ENCODE results near the gene NEDD1.

Gene NEDD1

GRCh38 chr12:96906498-96906848, 584 bp upstream of the NEDD1 start:
- DNase-seq, result no peak

GRCh38 chr12:96907671-96908422, 790 bp downstream of the NEDD1 start:
- DNase-seq, result no peak

- DNase-seq, result no peak
These were observed 1.3 kb downstream of the NEDD1 start for GRCh38 chr12:96908423-96908675.

DNA sequence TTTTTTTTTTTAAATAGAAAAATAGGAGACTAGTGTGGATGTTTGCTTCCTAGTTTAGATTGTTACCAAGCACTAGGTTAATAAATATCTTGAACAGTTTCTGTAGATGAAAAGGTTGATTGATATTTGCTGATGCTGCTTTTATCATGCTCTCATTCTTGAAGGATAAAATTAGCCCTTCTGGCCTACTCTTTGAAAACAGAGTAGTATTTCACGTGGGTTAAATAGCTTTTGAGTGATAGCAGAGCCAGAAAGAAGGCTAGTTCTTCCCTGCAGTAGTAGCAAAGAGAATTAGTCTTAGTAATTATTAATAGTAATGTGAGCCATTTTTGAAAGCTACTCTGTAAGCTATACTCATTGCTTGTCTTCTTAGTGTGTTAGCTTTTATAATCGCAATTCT, 5.2 kb downstream of the NEDD1 start:
- DNase-seq, result no peak

DNA sequence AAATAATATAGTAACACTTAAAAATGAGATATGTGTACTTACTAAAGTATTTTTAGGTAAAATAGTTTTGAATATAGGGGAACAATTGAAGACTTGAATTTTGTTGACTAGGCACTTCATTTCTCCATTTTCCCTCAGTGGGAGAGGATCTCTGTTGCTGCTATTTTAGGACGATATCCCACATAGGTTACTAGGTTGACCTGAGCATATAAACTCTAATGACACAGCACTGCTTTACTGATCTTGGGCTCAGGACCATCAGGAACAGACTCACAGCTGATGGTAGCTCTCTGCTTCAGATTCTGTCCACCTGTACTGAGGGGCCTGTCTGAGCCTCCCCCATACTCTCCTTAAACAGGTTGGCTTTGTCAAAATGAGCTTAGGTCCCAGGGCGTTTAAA, 5.9 kb downstream of the NEDD1 start:
- DNase-seq, result no peak

- DNase-seq, result no peak
These were observed 12.6 kb downstream of the NEDD1 start for GRCh38 chr12:96919510-96920210.

GRCh38 chr12:96948782-96949181, 41.7 kb downstream of the NEDD1 start:
- DNase-seq, result no peak

DNA sequence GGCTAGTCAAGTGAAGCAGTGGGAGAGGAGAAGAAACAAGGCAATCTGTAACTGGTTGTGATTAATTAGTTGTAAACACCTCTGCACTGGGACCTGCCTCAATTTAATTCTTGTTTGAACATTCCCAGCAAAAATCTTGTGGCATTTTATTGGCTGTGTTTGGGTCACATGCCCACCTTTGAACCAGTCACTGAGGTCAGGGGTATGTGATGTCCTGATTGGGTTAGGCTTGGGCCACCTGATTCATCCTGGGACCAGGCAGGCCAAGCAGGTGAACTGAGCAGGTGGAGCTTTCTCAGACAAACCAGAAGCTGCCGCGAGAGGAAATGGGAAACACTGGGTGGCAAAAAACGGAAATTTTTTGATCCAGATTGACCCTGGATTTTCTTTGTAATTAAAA, 72.5 kb downstream of the NEDD1 start:
- no peak for DNase-seq

DNA sequence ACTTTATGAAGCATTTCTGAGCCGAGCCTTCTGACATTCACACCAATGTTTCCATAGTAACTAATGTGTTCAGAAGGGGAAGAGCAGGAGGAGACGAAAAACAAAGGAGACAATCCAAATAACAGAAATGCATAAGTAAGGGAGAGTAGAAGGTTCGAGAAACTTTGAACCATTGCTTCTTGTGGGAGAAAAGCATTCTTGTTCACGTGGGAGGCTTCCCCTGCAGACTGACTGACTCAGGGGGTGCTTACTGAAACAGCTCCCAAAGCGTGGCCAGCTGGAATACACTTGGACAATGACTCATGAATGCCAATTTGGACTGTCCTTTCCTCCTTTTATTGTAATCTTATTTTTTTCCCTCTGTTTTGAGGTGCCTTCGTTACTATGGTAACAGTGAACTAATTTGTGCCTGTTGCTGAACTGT, 73.9 kb downstream of the NEDD1 start:
- no peak for DNase-seq

DNA sequence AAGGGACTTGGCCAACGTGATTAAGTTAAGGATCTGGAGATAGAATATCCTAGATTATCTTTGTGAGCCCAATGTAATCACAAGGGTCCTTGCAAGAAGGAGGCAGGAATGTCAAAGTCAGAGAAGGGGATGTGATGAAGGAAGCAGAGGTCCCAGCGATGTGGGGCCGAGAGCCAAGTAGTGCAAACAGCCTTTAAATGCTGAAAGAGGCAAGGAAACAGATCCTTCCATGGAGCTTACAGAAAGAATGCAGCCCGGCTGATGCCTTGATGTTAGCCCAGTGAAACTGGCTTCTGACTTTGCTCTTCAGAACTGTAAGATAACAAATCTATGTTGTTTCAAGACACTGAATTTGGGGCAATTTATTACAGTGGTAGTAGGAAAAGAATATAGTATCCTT, 74.9 kb downstream of the NEDD1 start:
- DNase-seq, result no peak

- no peak for DNase-seq
These were observed 75.6 kb downstream of the NEDD1 start for GRCh38 chr12:96982671-96983070.

- no peak for DNase-seq
These were observed 78.7 kb downstream of the NEDD1 start for GRCh38 chr12:96985515-96986362.

DNA sequence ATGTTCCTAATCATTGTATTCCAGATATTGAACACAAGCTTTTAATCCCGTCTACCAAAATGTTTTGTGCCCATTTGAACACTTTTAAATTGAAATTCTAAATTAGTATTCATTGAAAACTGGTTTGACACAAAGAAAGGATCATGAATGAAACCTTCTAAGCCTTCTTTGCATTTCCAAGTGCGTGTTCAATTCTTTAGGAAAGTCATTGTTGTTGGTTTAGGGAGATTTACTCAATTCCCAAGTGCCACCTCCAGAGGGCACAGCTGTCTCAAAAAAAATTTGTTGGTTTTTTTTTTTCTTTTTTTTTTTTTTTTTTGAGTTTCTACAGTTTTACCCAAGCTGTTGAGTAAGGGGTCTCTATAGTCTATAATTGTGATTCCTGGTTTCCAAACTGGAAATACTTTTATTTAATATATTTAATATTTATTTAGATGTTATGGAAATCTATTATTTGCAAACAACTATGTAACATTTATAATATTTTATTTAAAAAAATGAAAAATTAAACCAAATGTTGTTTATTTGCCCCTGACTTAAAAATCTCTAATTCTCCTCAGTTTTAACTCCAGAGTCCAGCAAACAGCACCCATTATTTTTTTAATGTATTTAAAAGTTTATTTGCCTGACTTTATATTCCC, 79.9 kb downstream of the NEDD1 start:
- no peak for DNase-seq

DNA sequence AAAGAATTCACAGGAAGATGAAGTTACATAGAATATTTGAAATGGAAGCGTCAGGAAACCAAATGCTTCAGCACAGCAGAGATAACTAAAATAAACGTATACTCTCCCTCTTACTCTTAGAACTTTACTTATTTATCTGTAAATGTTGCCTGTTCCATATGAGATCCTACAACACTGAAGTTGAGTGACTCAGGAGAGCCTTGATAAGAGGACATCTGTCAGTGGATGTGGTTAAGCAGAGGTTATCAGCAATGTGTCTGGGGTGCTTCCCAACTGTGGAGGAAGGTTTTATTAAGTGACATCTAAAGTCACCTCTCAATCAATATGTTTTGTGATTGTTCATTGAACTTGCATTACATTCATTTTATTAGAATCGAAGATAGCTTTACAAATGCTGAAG, 81.9 kb downstream of the NEDD1 start:
- no peak for DNase-seq

DNA sequence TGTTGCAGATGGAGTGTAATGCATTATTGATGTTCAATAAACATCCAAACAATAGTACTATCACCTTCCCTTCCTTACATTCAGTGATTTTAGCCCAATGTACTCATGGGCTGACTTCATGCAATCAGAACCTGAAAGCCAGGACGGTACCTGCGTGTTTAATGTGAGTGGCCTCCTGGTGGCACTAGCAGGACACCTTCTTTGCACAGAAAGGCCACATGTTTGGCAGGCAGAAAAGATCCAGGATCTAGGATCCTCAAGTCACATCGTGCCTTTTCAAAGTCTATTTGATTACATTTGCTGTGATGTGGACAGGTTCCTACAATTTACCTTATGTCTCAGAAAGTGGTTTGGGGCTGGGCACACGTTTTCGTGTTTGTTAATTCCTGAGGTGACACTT, 82.9 kb downstream of the NEDD1 start:
- DNase-seq, result no peak

DNA sequence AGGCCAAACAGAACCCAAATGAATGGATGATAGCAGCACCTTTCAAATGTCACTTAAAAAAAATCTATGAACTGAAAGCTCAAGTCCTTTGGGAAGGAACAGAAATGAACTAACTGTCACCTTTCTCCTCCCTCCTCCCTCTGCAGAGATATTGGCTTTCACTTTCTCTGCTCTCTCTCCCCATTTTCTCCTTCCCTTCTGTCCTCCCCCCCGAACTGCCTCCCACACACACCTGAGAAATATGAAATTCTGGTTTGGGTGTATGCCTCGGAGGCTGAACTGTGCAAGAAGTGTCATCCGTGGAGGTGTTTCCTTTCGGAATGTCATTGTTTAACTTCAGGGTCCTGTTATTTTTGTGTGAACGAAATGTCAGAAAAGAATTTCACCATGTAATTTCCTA, 87.8 kb downstream of the NEDD1 start:
- DNase-seq, result no peak

DNA sequence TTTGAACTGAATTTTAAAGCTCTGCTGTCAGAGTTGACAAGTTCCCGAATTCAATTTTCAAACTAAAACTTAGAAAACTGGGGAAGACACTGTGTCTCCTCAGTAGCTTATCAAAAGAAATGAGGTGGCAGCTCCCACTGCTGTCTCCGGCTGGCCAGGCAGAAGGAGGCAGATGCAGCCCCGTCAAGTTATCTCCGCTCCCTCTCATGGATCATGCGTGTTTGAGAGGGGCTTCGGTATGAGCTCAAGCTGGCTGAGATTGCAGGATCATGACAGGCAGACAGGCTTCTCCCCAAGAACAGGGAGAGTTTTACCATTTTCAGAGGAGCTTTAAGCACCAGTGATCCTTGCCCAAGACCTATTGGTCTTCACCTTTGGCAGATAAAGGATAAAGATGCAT, 88.8 kb downstream of the NEDD1 start:
- no peak for DNase-seq

DNA sequence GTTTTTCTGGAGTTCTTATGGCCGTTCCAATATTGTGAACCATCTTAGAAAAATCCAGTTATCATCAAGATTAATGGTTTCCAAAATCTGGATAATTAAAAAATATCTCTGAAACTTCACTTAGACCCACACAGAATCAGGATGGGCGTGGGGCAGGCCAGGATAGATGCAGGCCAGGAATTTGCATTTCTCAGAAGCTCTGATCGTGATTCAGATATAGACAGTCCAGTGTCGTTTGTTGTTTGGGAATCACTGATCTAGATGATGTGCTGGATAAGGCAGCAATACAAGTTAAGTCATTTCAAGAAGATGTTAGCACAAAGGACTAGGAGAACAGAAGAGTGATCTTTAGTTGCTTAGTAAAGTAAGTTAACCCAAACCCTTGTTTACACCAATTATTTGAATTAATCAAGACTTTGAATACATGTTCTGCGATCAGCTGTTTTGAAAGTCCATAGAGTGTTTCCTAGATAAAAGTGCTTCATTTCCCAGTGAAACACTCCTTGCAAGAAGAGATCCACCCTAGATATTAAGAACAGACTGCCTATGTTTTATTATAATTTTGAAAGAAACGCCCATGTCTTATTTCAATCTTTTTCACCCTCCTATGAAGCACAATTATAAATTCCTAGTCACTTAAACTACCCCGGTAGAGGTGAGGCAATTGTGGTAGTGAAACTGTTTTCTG, 90.9 kb downstream of the NEDD1 start:
- no peak for DNase-seq

- DNase-seq, result no peak
These were observed 96.2 kb downstream of the NEDD1 start for GRCh38 chr12:97003276-97003675.
